HG02763 (cell line): ENCODE data around the gene CBFA2T3.

ENCODE experiments used
- ATAC-seq: cut with Tn5 transposase; IDR thresholded peaks from one replicate; pipeline ENCODE4 v1.9.1; 2021; ENCODE audit warnings: mild to moderate bottlenecking, moderate library complexity; ENCODE audit not compliant: unreplicated experiment

Gene CBFA2T3

DNA sequence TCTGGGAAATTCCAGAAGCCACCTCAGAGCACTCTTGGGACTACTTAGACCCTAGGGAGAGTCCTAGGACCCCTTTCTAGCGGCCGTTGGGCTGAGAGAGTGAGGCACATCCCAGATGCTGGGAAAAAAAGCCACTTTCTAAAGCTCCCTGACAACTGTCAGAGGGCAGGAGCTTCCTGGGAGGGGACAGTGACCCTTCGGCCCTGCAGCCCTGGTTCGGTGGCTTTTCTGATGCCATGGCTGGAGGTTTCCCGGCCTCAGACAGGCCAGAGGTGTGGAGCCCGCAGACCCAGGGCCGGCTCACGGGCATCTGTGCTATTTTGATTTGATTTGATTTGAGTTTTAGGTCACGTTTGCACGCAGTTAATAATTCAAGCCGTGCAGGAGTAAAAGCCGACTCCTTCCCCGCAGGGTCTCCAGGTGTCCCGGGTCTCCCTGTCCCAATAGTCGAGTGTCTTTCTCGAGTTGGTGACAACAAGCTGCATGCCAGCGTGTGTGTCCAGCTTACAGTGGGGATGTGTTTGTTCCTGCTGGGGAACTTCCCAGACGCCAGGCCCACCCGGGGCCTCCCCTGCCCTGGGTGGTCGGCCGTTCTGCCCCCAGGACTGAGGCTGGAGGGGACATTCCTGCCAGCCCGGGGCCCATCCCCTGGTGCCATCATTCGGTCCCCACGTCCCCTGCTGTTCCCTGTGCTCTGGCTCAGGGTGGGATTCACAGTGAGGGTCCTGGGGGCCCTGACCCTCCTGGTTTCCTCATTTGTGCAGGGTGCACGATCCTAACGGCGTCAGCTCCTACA is 1.0 kb upstream of the CBFA2T3 start:
- no peak for ATAC-seq

DNA sequence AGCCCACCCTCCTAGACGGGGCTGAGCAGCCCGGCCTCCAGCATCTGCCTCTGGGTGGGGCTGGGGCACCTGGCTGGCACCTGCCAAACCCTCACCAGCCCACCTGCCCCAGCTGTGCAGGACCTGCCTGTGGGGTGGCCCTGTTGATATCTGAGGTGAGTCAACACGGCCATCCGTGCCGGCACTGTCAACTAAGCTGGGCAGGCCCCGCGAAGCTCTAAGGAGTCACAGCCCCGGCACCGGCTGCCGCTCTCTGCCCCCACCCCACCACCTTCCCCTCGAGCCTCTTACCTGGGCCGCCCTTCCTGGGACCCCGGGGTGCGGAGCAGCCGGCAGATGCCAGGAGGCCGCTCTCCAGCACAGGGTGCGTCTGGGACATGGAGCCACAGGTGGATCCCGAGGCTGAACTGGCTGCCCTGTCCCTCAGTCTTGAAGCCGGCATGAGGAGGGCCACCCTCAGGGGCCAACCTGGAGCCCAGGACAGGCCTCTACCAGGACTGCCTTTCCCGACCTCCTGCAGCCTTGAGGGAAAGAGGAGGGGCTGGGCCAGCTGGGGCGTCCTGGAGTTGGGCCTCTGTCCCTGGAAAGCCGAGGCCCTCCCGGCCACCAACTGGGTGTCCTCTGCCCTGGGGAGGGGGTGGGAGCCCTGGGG is 515 bp downstream of the CBFA2T3 start:
- no peak for ATAC-seq

DNA sequence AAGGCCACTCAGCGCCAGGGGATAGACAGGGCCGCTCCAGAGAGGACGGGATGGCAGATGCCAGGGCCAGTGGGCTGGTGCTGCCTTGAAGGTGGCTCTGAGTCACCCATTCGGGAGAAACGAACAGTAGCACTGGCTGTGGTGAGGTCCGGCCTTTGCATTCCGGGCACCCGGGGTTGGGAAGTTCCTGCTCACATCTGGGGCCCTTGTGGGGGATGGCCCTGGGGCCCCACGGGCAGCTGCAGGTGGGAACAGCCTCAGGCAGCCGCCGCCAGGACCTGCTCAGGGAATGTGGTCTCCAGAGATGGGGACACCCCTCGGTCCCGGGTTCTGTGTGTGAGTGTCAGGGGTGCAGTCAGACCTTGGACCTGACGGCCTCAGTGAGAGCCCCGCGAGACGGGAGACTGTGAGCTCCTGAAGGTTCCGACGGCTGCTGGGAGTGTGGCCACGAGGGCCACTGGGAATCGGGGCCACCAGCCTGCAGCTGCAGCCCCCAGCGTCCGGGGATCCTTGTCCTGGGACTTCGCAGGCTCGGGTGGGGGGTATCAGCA is 1.4 kb downstream of the CBFA2T3 start:
- ATAC-seq, result no peak

DNA sequence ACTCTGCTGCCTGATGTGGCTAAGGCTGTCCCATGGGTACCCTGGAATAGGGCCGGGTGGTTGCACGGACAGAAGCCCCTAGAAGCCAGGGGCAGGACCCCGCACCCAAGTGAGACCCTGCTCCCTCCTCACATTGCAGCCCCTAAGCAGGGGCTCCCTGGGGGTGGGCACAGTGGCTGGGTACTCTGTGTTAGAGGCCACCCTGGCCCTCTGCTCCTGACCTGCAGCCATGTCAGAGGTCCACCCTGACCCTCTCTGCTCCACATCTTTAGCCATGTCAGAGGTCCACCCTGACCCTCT is 2.1 kb downstream of the CBFA2T3 start:
- no peak for ATAC-seq

DNA sequence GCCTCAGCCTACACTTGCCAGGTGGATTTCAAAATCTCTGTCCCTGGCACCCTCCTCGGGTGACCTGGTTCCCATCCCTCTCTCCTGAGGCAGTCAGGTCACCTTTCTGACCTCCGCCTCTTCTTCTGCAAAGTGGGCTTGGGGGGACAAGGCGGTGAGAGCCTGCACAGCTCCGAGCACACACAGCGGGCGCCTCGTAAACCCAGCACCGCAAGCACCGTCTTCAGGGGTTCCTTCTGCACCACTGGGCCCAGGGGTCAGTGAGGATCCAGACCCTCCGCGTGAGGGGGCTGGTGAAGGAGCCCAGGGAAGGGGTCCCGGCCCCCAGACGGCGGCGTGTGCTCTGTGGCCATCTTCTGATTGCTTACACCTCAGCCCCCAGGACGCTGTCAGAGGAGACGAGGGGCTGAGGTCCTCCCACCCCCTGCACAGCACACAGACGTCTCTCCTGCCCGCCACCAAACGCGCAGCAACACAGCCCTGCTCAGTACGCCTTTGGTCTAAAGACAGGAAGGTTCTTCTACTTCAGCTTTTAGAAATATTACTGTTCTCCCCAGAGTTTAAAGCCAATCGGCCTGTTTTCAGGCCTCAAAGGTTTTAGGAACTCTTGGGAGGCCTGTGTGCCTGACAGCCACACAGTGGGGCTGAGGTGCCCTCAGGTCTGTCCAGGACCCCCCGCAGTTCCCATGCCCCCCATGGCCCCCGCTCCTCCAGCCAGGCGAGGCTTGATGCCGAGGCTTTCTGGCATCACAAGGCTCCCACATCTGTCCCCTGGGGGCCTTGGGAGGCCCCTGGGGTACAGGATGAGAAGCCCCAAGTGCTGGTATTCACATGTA is 2.7 kb downstream of the CBFA2T3 start:
- ATAC-seq, result no peak

DNA sequence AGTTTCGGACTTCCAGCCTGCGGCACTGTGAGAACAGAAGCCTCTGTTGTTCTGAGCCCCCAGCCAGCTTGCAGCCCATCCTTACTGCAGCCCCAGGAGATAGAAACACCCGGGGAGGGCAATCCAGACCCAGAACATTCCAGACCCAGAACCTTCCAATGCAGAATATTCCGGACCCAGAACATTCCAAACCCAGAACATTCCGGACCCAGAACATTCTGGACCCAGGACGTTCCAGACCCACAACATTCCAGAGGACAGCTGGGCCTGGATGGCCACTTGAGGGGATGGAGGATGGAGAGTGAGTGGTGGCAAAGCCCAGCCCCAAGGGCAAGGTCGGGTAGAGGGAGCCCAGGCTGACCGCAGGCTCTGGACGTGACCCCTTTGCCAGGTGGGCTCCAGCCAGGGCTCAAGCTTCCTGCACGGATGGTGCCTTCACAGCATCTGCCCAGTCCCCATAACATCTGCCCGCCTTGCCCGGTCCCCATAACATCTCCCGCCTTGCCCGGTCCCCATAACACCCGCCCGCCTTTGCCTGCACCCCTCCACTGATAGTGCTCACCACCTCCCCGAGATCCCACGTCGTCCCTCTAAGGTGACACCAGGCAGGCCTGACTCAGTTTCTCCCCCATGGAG is 3.5 kb downstream of the CBFA2T3 start:
- ATAC-seq, result no peak

DNA sequence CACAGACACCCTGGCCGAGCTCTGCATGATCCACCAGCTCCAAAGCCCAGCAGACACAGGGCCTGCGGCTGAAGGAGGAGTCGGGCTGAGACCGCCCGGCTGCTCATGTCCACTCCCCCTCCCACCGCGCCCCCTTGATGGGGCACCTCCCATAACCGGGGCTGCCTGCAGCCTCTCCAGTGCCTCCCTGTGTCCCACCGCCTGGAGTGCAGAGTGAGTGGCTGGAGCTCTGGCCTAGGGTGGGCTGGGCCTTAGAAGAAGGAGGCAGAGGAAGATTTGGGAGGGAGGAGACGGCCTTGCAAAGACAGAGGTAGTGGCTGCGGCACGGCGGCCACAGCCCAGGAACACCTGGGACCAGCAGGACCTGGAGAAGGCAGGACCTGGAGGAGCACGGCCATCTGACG is 4.0 kb downstream of the CBFA2T3 start:
- no peak for ATAC-seq

DNA sequence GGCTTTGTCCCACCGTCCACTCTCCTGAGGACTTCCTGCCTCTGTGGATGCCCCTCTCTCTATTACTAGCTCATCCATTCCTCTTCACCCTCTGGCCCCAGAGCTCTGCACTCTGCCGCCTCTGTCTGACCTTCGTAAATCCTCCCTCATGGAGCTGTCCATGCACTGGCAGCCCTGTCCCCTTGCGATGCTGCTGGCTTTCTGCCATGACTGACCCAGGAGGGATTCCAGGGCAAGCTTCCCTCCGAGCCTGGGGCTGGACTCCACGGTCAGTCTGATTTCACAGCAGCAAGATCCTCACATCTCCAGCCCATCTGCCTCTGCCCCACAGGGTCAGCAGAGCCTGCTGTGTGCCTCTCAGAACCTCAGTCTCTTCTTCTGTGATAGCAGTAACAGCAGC is 4.7 kb downstream of the CBFA2T3 start:
- no peak for ATAC-seq

DNA sequence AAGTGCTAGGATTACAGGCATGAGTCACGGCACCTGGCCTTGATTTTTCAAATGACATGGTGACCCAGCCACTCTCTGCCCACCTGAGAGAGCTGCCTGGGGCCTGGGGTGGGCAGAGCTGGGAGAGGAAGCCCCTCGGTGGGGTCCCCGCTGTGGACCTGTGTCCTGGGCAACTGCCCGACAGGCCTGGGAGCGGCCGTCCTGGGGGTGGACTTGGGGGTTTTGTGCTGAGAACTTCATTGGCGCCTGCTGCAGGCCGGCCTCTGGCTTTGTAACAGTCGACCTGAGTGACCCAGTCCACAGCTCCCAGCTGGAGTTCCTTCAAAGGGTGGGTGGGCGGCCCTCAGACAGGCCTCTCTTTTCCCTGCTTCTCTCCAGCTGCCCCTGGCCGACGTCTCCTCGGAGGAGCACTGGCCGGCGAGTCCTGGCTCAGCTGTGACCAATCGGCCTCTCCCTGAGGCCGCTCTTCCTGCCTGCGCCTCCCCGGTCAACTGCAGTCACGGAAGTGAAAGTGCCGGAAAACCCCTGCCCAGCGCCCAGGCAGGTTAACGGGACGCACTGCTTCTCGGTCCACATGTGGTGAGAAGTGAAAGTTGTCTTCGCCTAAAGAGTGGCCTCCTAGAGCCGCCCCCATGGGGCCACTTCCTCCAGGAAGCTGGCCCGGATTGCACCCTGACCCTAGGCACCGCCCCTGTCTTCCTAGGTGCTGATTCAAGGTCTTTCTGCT is 5.5 kb downstream of the CBFA2T3 start:
- ATAC-seq, result no peak

DNA sequence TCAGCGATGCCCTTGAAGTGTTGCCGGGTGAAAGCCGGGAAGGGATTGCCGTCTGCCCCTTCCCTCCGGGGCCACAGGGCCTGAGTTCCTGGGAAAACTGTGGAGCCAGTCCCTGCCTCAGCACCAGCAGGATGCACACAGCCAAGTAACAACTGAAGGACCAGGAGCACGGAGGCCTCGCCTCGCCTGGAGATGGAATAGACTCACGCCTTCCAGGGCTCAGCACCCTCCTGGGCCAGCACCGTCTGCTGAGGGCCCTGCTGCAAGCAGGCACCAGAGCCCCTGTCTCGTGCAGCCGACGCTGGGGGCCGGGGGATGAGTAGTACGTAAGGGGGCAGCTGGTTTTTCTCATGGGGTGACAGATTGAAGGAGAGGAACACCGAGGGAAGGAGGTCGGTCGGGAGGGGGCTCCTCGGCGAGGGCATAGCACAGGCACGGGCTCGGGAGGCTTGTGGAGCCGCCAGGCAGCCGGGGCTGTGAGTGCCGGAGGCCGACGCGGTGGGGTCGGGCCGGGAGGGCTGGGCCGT is 6.4 kb downstream of the CBFA2T3 start:
- ATAC-seq, result no peak

DNA sequence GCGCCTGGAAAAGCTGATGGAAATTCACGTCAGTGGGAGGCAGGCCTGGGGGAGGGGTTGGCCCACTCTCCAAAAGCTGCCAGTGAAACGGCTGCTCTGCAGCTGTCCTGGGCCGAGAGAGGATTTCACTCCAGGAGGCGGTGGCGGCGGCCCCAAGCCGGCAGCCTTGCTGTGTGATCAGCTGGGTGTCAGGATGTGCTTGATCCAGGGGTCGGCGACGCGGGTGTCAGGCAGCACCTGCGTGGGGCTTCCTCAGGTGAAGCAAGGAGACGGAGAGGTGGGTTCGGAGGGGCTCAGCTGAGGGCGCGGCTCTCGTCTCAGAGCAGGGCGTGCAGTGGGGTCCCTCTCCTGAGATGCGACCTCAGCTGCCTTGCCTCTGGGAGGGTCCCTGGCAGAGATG is 7.0 kb downstream of the CBFA2T3 start:
- ATAC-seq, result no peak

DNA sequence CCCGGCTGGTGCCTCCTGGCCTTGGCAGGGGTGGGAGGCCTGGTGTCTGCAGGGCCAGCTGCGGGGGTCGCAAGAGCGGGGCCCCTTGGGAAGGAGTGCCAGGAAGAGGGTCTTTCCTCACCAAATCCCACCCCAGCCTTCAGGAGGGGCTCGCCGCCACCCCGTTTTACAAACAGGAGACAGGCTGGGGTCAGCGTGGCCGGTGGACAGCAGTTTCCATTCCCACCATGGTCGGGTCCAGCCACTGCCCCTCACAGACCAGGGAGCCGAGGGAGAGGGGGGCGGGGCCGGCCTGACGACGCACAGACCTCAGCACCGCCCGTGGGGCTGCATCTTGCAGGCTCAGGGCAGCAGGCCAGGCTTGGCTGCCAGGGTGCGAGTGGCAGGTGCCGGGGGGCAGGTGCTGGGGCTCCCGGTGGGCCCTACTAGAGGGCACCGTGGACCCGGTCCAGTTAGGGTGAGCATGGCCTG is 7.6 kb downstream of the CBFA2T3 start:
- ATAC-seq, result no peak

DNA sequence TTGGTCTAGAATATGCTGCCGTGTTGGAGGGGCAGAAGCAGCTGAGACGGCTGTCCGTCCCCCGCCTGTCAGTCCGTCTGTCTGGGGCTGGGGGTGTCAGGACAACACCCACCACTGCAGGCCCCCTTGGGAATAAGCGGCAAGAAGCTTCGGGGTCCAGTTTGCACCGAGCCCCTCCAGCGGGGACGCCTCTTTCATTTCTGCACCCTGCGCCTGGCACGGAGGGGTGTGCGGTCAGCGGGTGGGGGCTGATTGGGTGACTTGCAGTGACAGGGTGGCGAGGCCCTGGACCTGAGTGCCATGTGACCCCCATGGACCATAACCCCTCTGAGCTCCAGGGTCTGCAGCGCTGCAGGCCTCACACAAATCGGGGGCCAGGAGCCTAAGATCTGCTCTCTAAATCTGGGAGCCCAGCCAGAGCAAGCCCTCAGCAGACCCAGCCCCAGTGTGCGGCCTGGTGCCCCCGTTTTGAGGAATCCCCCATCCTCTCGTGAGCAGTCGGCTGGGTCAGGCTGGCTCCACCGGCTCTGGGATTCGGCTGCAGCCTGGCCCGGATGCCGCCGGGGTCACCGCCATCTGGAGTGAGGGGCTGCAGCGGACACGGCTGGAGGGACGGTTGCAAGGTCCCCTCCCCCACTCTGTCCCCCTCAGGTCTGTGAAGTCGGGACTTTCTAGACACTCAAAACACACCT is 8.3 kb downstream of the CBFA2T3 start:
- ATAC-seq, result no peak

DNA sequence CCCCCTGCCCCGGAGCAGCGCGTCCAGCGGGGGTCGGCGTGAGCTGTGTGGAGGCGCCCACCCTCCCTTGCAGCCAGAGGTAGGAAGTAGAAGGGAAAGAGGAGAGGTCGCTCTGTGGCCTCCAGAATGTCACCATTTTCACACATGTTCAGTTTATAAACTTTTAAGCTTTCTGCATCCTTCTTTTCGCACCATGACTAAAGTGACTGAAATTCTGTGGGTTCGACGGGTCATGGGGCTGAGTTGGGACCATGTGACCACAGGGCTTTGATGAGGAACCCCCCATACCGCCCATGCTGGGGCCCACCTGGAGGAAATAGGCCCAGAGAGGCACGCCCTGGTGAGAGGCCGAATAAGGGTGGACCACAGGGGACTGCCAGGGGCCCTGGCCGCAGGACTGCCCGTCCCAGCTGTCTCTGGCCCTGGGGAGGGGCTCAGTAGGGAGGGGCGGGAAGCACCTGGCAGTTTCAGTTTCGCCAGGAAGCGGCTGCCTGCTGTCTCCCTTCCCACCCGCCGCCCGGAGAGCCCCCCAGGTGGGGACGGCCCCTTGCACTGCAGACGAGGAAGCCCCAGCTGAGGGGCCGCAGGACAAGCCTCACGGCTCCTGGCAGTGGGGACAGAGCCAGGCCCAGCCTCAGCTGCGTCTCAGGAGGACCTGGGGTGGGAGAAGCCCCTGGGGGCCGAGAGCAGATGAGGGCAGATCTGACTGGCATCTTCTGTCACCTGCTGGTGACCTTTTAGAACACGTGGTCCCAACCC is 9.0 kb downstream of the CBFA2T3 start:
- peak; percentile 52 for ATAC-seq

DNA sequence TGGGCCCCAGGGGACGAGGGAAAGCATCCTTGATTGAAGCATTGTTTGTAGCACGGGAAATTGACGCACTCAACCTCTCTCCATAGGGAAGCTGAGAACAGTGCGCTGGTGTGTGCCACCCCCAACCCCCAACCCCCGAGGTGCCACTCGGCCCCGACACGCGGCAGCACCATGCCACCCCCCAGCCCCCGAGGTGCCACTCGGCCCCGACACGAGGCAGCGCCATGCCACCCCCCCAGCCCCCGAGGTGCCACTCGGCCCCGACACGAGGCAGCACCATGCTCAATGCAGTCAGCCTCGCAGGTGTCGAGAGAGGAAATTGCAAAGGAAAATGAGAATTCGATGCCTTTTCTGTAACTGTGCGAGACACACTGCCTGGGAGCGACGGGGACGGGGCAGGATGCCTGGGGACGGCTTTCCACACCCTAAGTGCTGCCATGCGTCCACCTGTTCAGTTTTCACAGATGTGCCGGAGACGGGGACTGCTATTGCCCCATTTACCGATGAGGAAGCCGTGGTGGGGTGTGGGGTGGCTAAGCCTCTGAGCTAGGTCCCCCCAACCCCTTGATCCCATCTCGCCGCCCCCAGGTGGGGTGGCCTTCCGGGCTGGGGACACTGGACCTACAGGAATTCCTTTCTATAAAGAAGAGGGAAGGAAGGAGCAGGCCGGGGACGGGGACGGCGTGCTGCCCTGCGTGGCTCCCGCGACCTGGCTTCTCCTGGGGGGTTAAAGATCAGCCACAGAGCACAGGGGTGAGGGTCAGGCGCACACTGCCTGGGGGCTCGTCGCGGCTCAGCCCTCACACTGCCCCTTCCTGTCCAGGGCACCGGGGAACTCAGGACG is 9.8 kb downstream of the CBFA2T3 start:
- no peak for ATAC-seq

DNA sequence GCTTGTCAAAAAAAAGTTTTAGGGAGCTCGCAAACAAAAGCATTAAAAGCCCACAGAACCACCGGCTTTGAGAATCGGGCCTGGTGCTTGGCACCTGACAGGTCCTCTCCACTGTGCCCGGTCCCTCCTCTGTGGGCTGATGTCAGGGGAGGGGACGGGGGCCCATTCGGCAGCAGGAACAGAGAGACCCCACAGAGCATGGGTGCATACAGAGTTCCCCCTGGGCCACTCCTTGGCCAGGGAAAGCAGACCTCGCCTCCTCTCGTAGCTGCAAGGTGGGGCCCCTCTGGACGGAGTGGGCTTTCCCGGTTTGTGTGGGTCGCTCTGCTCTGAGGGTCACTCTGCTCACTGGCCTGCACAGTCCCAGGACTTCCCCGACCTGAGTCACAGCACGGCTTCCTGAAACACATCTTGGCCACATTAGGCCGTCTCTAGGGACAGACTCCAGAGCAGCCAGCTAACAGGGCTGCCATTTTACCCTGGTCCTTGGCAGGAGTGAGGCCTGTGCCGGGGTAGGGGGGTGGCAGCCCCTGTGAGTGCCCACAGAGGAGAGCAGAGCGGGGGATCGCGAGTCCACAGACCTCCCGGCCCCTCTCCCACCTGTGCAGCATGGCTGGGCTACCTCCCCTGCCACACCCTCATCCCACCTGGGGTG is 11.1 kb downstream of the CBFA2T3 start:
- no peak for ATAC-seq

DNA sequence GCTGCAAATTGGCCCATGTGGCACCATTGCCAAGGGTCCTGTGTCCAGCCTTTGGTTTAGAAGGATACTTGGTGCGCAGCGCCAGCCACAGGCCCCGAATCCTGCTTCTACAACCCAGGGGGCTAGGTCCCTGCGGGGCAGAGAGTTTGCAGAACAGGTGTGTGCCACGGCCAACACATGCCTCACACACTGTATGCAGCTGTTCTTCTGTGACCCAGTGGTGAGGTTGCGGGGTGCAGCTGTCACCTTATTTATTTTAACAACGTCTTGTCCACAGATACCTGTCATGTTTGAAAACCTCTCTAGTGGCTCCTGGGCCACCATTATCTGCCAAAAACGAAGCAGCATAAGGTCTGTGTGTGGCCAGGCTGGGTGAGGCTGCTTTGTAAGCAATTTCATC is 11.6 kb downstream of the CBFA2T3 start:
- ATAC-seq, result no peak
